Naive thymus-derived CD4-positive, alpha-beta T cell (primary cell): ENCODE data around the gene SLCO2A1. TPM values are rescaled to one million over a fixed set of nuclear protein-coding genes. Genes with fewer than 3 reads are reported as not detected.

ENCODE experiments used
- ATAC-seq: fragments of 150-1000 bp; cut with Tn5 transposase; 2 replicates; pipeline ENCODE4 v1.10.0; 2021; ENCODE audit warnings: mild to moderate bottlenecking, moderate library complexity
- CTCF ChIA-PET: fragments of 350-600 bp; sonication (Branson Sonifier 250); formaldehyde crosslinking; loops from one replicate; lab custom pipeline; 2021; ENCODE audit warnings: antibody characterized with exemption; lab: Charles Lee
- POLR2A ChIA-PET: fragments of 350-600 bp; sonication (Branson Sonifier 250); formaldehyde crosslinking; loops from one replicate; lab custom pipeline; 2021; ENCODE audit warnings: antibody characterized with exemption, inconsistent platforms; lab: Charles Lee
- DNase-seq, 9 donors: peaks; one replicate each; pipeline versions ENCODE4 v3.0.0 to v3.0.0-alpha.2; 2020 to 2022; ENCODE audit warnings: mixed read lengths in 1 of 9
- H3K27ac ChIP-seq: one replicate; pipeline ENCODE4 v1.7.0; 2013; ENCODE audit warnings: mild to moderate bottlenecking, low read depth, low read length, moderate library complexity
- H3K27me3 ChIP-seq, 2 donors: one replicate each; pipeline ENCODE4 v1.7.0; 2013; ENCODE audit warnings: low read length in 2 of 2, mild to moderate bottlenecking in 2 of 2, moderate library complexity in 2 of 2; ENCODE audit not compliant: control insufficient read depth in 2 of 2, insufficient read depth in 2 of 2
- H3K36me3 ChIP-seq, 3 experiments: 1 replicate in 2 of 3; 2 replicates in 1 of 3; pipeline ENCODE4 v1.7.0; 2013; ENCODE audit warnings: low read length in 3 of 3, mild to moderate bottlenecking in 3 of 3, moderate library complexity in 1 of 3; ENCODE audit not compliant: insufficient read depth in 3 of 3, control insufficient read depth in 2 of 3
- H3K4me1 ChIP-seq, 2 donors: one replicate each; pipeline ENCODE4 v1.7.0; 2013; ENCODE audit warnings: low read length in 2 of 2, mild to moderate bottlenecking in 2 of 2, moderate library complexity in 1 of 2; ENCODE audit not compliant: control insufficient read depth in 2 of 2, insufficient read depth in 2 of 2
- H3K4me3 ChIP-seq: 2 replicates; pipeline ENCODE4 v1.7.0; 2013; ENCODE audit warnings: mild to moderate bottlenecking, low read length
- H3K9me3 ChIP-seq, 3 experiments: 1 replicate in 2 of 3; 2 replicates in 1 of 3; pipeline ENCODE4 v1.7.0; 2013; ENCODE audit warnings: low read length in 3 of 3; ENCODE audit not compliant: control insufficient read depth in 2 of 3
- H3K27ac Mint-ChIP-seq, 9 donors: one replicate each; pipeline ENCODE4 v1.8.0; 2020 to 2022; ENCODE audit warnings: mixed read lengths in 9 of 9, mild to moderate bottlenecking in 8 of 9, moderate library complexity in 5 of 9, inconsistent platforms in 2 of 9
- H3K27me3 Mint-ChIP-seq, 5 donors: one replicate each; pipeline ENCODE4 v1.8.0; 2021 to 2022; ENCODE audit warnings: mixed read lengths in 5 of 5, mild to moderate bottlenecking in 1 of 5
- H3K36me3 Mint-ChIP-seq, 5 donors: one replicate each; pipeline ENCODE4 v1.8.0; 2020 to 2022; ENCODE audit warnings: mixed read lengths in 5 of 5, mild to moderate bottlenecking in 3 of 5, inconsistent platforms in 1 of 5
- H3K4me1 Mint-ChIP-seq, 7 donors: one replicate each; pipeline ENCODE4 v1.8.0; 2020 to 2022; ENCODE audit warnings: mixed read lengths in 7 of 7, mild to moderate bottlenecking in 3 of 7, inconsistent platforms in 1 of 7
- H3K4me3 Mint-ChIP-seq, 10 donors: one replicate each; pipeline ENCODE4 v1.8.0; 2020 to 2022; ENCODE audit warnings: mild to moderate bottlenecking in 10 of 10, mixed read lengths in 10 of 10, moderate library complexity in 6 of 10, inconsistent platforms in 2 of 10
- H3K9me3 Mint-ChIP-seq, 11 donors: one replicate each; pipeline ENCODE4 v1.8.0; 2020 to 2022; ENCODE audit warnings: mixed read lengths in 11 of 11, mild to moderate bottlenecking in 4 of 11, inconsistent platforms in 1 of 11, moderate library complexity in 1 of 11
- intact Hi-C, 2 donors: fragments of 100-400 bp; cut with micrococcal nuclease; formaldehyde crosslinking; loops; one replicate each; pipeline ENCODE4 v1.15.1; 2023
- polyA plus RNA-seq, 2 donors: library from polyadenylated mRNA; unstranded; fragments of 300-500 nt; fragmentation: Illumina TruSeq; gene quantifications; one replicate each; pipeline ENCODE4 v1.2.3, GENCODE V29; 2021
- total RNA-seq, 6 experiments: library from RNA in 5 of 6; stranded (reverse) in 5 of 6; gene quantifications; 1 replicate in 5 of 6; 2 replicates in 1 of 6; pipeline ENCODE4 v1.2.3 and lab custom pipeline; 2021 to 2026

The SLCO2A1 gene
- total and polyA plus RNA-seq, 7 experiments from 2014 or later = not detected

DNA sequence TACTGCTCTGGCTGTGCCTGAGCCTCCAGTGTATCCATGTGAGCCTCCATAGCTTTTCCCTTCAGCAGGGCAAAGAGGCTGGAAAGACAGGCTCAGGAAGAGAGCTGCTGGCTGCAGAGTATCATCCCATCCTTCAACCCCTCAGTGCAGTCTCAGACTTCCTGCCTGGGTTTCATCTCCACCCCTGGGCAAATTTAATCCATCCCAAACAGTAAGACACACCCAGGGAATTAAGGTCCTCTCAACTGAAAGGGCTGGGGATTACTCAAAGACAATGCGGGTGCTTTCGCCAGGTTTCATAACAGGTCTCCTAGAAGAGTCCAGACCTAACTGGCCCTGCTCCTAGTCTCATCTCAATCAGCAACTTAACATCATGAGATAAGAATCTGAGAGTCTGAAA, 15.5 kb downstream of the SLCO2A1 start:
- no peaks in the 10 kb centered on the region for H3K4me1 Mint-ChIP-seq
- peaks cover 0 to 2% (median 0%) of the 10 kb centered on the region in 11 donors for H3K9me3 Mint-ChIP-seq
- Histone ChIP-seq H3K4me1 (no peaks in the 10 kb centered on the region), H3K9me3 (no peaks in the 10 kb centered on the region), H3K4me3 (no peak overlapping the region), H3K36me3 (no peaks in the 10 kb centered on the region), H3K27ac (no peak overlapping the region), H3K27me3 (no peaks in the 10 kb centered on the region)
- POLR2A ChIA-PET = no interaction called here
- H3K36me3 Mint-ChIP-seq = no peaks in the 10 kb centered on the region
- H3K4me3 Mint-ChIP-seq = no peak overlapping the region
- H3K27me3 Mint-ChIP-seq = peaks cover 9 to 35% (median 15%) of the 10 kb centered on the region in 5 donors
- ATAC-seq (no peak), DNase-seq (no peak)
- intact Hi-C loops = no loop called here
- H3K27ac Mint-ChIP-seq = no peak overlapping the region
- CTCF ChIA-PET = no interaction called here

DNA sequence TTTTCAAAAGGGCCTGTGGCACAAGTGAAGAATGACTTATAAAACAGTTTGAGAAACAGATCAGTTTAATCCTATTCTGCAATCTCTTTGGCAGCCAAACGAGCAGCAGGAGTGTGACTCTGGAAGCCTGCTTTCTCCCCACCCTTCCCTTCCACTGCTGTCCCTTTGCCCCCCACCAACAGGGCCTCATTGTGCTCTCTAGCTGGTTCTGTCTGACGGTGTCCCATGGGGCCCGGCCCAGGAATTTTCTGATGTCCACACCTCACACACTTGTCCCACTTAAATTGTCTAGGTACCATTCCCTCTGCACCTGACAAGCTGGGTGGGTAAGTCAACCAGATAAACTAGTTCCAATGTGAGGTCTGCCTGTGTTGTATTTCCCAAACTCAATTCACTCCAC, 16.4 kb downstream of the SLCO2A1 start:
- ChIA-PET CTCF (no interaction called here), POLR2A (no interaction called here)
- H3K27ac Mint-ChIP-seq = no peak overlapping the region
- no peaks in the 10 kb centered on the region for H3K27me3 ChIP-seq
- no peaks in the 10 kb centered on the region for H3K4me1 Mint-ChIP-seq
- no peak overlapping the region for H3K4me3 Mint-ChIP-seq
- intact Hi-C loops = no loop called here
- H3K4me3 ChIP-seq = no peak overlapping the region
- no peak for ATAC-seq
- H3K36me3 Mint-ChIP-seq = no peaks in the 10 kb centered on the region
- peaks cover 12 to 43% (median 17%) of the 10 kb centered on the region in 5 donors for H3K27me3 Mint-ChIP-seq
- no peaks in the 10 kb centered on the region for H3K36me3 ChIP-seq
- peaks cover 0 to 2% (median 0%) of the 10 kb centered on the region in 11 donors for H3K9me3 Mint-ChIP-seq
- DNase-seq = no peak
- H3K4me1 ChIP-seq = no peaks in the 10 kb centered on the region
- H3K27ac ChIP-seq = no peak overlapping the region
- no peaks in the 10 kb centered on the region for H3K9me3 ChIP-seq

DNA sequence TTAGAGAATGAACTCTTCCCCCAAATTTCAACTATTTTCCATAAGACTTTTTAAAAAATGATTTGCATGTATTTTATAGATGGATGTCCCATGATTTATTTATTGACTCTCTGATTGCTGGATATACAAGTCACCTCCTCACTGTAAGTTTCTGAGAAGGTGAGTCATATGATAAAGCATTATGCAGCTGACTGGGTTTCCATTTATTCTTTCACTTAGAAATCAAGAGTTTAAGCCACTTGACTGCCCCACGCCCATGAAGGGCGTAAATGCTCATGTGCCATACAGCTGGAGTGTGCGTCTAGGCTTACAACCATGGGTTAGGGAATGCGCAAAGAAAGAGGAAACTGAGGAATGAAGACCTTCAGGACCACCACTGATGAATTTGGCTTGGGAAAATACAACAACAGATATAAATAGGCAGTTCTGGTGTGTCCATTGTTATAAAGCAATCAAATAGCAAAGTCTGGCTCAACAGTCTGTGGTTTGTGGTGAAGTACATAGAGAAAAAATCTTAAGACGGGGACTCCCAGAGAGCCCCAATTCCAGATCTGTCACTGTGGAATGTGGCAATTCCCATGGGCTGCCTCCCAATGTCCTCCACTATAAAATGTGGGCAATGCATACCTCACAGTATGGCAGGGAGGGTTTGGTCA, 20.3 kb downstream of the SLCO2A1 start:
- ATAC-seq (no peak), DNase-seq (no peak)
- Histone ChIP-seq H3K9me3 (no peaks in the 10 kb centered on the region), H3K4me1 (no peaks in the 10 kb centered on the region), H3K27ac (no peak overlapping the region), H3K4me3 (no peak overlapping the region), H3K36me3 (no peaks in the 10 kb centered on the region), H3K27me3 (no peaks in the 10 kb centered on the region)
- H3K27ac Mint-ChIP-seq = no peak overlapping the region
- intact Hi-C loops = no loop called here
- peaks cover 0 to 4% (median 0%) of the 10 kb centered on the region in 5 donors for H3K36me3 Mint-ChIP-seq
- H3K27me3 Mint-ChIP-seq = peaks cover 6 to 41% (median 20%) of the 10 kb centered on the region in 5 donors
- ChIA-PET POLR2A (no interaction called here), CTCF (no interaction called here)
- no peaks in the 10 kb centered on the region for H3K4me1 Mint-ChIP-seq
- H3K4me3 Mint-ChIP-seq = no peak overlapping the region
- H3K9me3 Mint-ChIP-seq = peaks cover 0 to 18% (median 2%) of the 10 kb centered on the region in 11 donors

DNA sequence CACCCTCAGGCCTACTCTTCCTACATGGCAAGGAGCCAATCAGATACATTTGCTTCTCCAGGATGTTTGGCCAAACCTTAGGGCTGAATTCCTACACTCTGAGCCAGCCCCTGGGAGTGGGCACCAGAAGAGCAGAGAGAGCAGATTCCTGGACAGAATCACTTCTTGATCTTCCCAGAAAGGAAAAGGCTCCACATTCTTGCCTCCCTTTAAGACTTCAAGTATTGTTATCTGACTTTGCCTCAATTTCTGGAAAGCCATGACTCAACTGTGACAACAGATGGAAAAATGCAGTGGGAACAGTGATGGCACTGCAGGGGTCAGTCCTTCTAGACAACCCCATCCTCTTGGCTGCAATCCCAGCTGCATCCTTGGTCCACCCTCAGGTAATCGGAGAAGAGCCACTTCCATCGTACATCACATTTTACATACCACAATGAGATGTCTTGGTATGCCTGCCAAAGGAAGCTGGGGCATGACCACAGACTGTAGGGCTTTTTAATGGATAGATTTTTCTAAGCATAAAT, 21.0 kb downstream of the SLCO2A1 start:
- H3K27me3 ChIP-seq = no peaks in the 10 kb centered on the region
- no peak overlapping the region for H3K4me3 ChIP-seq
- no peak for ATAC-seq
- Mint-ChIP-seq H3K27ac (no peak overlapping the region), H3K9me3 (peaks cover 0 to 23% (median 3%) of the 10 kb centered on the region in 11 donors), H3K4me3 (no peak overlapping the region), H3K36me3 (peaks cover 0 to 4% (median 0%) of the 10 kb centered on the region in 5 donors), H3K27me3 (peaks cover 6 to 38% (median 20%) of the 10 kb centered on the region in 5 donors), H3K4me1 (no peaks in the 10 kb centered on the region)
- DNase-seq = no peak
- no peaks in the 10 kb centered on the region for H3K4me1 ChIP-seq
- H3K9me3 ChIP-seq = no peaks in the 10 kb centered on the region
- ChIA-PET CTCF (no interaction called here), POLR2A (no interaction called here)
- no peaks in the 10 kb centered on the region for H3K36me3 ChIP-seq
- H3K27ac ChIP-seq = no peak overlapping the region
- intact Hi-C loops = no loop called here

DNA sequence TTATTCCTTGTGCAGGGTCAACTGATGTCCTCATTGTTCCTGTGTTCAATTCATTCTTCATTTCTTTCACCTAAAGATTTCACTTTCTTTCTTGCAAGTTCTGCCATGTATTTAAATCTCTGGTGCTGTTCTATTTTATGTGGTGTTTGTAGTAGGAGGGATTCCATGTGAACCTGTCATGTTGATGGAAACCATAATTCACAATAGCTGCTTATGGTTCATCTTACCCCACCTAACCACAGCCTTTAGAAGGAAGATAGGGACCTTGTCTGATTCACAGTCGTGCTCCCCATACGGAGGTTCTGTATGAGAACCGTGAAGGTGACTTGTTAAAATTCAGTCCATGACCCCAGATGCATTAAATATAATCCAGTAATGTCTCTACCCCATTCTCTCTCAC, 21.9 kb downstream of the SLCO2A1 start:
- Mint-ChIP-seq H3K4me3 (no peak overlapping the region), H3K9me3 (peaks cover 0 to 24% (median 5%) of the 10 kb centered on the region in 11 donors), H3K4me1 (no peaks in the 10 kb centered on the region), H3K36me3 (peaks cover 0 to 4% (median 0%) of the 10 kb centered on the region in 5 donors), H3K27me3 (peaks cover 6 to 35% (median 20%) of the 10 kb centered on the region in 5 donors), H3K27ac (no peak overlapping the region)
- intact Hi-C loops = no loop called here
- H3K36me3 ChIP-seq = no peaks in the 10 kb centered on the region
- no peak for DNase-seq
- CTCF ChIA-PET = no interaction called here
- POLR2A ChIA-PET = no interaction called here
- no peak overlapping the region for H3K27ac ChIP-seq
- H3K27me3 ChIP-seq = no peaks in the 10 kb centered on the region
- no peak overlapping the region for H3K4me3 ChIP-seq
- ATAC-seq = no peak
- no peaks in the 10 kb centered on the region for H3K4me1 ChIP-seq
- H3K9me3 ChIP-seq = no peaks in the 10 kb centered on the region

DNA sequence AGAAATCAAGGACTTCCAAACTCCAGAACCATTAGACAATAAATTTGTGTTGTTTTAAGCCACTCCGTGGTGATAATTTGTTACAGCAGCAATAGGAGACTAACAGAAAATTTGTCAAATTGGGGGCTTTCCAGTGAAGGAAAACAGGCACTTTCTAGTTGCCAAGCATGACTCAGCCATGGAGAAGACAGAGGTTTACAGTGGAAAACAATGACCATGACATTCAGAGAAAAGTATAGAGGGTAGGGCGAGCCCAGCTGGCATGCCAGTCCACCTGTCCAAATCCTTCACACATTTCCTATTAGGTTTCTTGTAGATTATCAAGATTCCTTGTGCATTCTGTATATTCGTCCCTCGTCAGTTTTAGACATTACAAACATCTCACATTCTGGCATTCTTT, 24.9 kb downstream of the SLCO2A1 start:
- ChIA-PET POLR2A (no interaction called here), CTCF (no interaction called here)
- Mint-ChIP-seq H3K9me3 (peaks cover 0 to 24% (median 4%) of the 10 kb centered on the region in 11 donors), H3K4me3 (no peak overlapping the region), H3K4me1 (no peaks in the 10 kb centered on the region), H3K27ac (no peak overlapping the region), H3K36me3 (peaks cover 0 to 4% (median 0%) of the 10 kb centered on the region in 5 donors), H3K27me3 (peaks cover 6 to 17% (median 16%) of the 10 kb centered on the region in 5 donors)
- Histone ChIP-seq H3K27ac (no peak overlapping the region), H3K9me3 (no peaks in the 10 kb centered on the region), H3K4me3 (no peak overlapping the region), H3K36me3 (no peaks in the 10 kb centered on the region), H3K4me1 (no peaks in the 10 kb centered on the region), H3K27me3 (no peaks in the 10 kb centered on the region)
- no peak for DNase-seq
- intact Hi-C loops = no loop called here
- no peak for ATAC-seq

DNA sequence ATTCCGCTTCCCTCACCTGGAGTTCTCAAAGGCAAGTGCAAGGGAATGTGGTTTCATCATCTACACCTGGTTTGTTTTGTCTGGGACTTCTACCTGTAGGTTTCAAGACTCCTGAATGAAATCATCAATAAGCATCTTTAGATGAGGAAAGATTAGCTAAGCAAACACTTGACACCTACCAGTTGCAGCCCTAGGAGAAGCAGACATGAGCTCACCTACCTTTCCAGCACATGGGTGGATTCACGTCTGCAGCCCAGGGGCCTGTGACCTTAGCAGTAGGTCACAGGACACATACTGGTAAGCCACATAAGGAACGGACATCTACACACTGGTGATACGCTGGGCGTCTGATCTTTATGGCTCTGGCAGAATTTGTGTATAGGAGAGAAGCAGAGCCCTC, 26.7 kb downstream of the SLCO2A1 start:
- intact Hi-C loops = no loop called here
- H3K4me3 Mint-ChIP-seq = no peak overlapping the region
- no peaks in the 10 kb centered on the region for H3K4me1 Mint-ChIP-seq
- Histone ChIP-seq H3K27ac (no peak overlapping the region), H3K9me3 (no peaks in the 10 kb centered on the region), H3K4me1 (no peaks in the 10 kb centered on the region), H3K36me3 (no peaks in the 10 kb centered on the region), H3K27me3 (no peaks in the 10 kb centered on the region), H3K4me3 (no peak overlapping the region)
- H3K9me3 Mint-ChIP-seq = peaks cover 0 to 24% (median 4%) of the 10 kb centered on the region in 11 donors
- H3K27ac Mint-ChIP-seq = no peak overlapping the region
- ChIA-PET CTCF (no interaction called here), POLR2A (no interaction called here)
- H3K27me3 Mint-ChIP-seq = peaks cover 0 to 21% (median 15%) of the 10 kb centered on the region in 5 donors
- peaks cover 0 to 4% (median 0%) of the 10 kb centered on the region in 5 donors for H3K36me3 Mint-ChIP-seq
- DNase-seq = no peak
- ATAC-seq = no peak
